A549 (cell line): ENCODE results near the gene PIGS. TPM values are rescaled to one million over a fixed set of nuclear protein-coding genes. Genes with fewer than 3 reads are reported as not detected.
"Not testable (repeated sequence)": the region's sequence is repeated elsewhere in the genome, so short reads cannot be mapped to it uniquely, and the experiment has no call there.

Experiments
- ATAC-seq, 2 experiments: fragments of 200-7000 bp in 1 of 2; fragments of >200 bp in 1 of 2; cut with Nextera tagmentation in 1 of 2; cut with Tn5 transposase in 1 of 2; 3 replicates each; pipeline versions ENCODE4 v1.8.0 to v1.9.1; 2018 to 2020; ENCODE audit warnings: mild to moderate bottlenecking in 1 of 2, moderate library complexity in 1 of 2
- CTCF ChIA-PET: fragments of 300-600 bp; sonication (Branson Sonifier 250); formaldehyde crosslinking; extraction: SDS; loops from one replicate; lab custom pipeline; 2021; ENCODE audit warnings: antibody characterized with exemption, inconsistent platforms; lab: Yijun Ruan, JAX
- POLR2A ChIA-PET: fragments of 350-600 bp; formaldehyde crosslinking; extraction: SDS; loops from one replicate; lab custom pipeline; 2021; ENCODE audit warnings: antibody characterized with exemption, inconsistent platforms; lab: Yijun Ruan, JAX
- DNase-seq, 2 experiments: peaks; one replicate each; pipeline versions ENCODE4 v3.0.0 to v3.0.0-alpha.2; 2011 to 2016; ENCODE audit warnings: low read depth in 1 of 2, low spot score in 1 of 2
- FAIRE-seq: peaks from 2 replicates; lab custom pipeline; 2011; peaks lifted over from hg19 to GRCh38; lab: Jason Lieb, UNC
- H3K27ac ChIP-seq, 2 experiments: fragments of >200 bp; sonication (Bioruptor Twin); formaldehyde crosslinking; 3 replicates each; pipeline ENCODE4 v1.5.1; 2016 to 2017
- H3K4me1 ChIP-seq: fragments of >200 bp; sonication (Bioruptor Twin); formaldehyde crosslinking; 3 replicates; pipeline ENCODE4 v1.6.1; 2016
- H3K4me2 ChIP-seq: fragments of >200 bp; sonication (Bioruptor Twin); formaldehyde crosslinking; 3 replicates; pipeline ENCODE4 v1.6.1; 2016
- H3K4me3 ChIP-seq: fragments of >200 bp; sonication (Bioruptor Twin); formaldehyde crosslinking; 3 replicates; pipeline ENCODE4 v1.5.1; 2016
- H3K9me3 ChIP-seq: fragments of >200 bp; sonication (Bioruptor Twin); formaldehyde crosslinking; 3 replicates; pipeline ENCODE4 v1.6.1; 2016
- BHLHE40 ChIP-seq: IDR thresholded peaks from 2 replicates; pipeline ENCODE4 v1.6.1; 2012; ENCODE audit warnings: low read depth, low read length, inconsistent platforms
- CBX2 ChIP-seq: fragments of 200-600 bp; sonication (generic); IDR thresholded peaks from 2 replicates; pipeline ENCODE4 v1.6.1; 2016; ENCODE audit warnings: low read depth, mild to moderate bottlenecking, borderline replicate concordance
- CEBPB ChIP-seq, 2 experiments: fragments of >200 bp in 1 of 2; sonication (Bioruptor Twin) in 1 of 2; formaldehyde crosslinking in 1 of 2; IDR thresholded peaks; 2 replicates each; pipeline ENCODE4 v1.6.1; 2012 to 2016
- EP300 ChIP-seq, 2 experiments: fragments of >200 bp; sonication (Bioruptor Twin); formaldehyde crosslinking; IDR thresholded peaks; 2 replicates in 1 of 2; 3 replicates in 1 of 2; pipeline ENCODE4 v1.6.1; 2016 to 2017
- FOSL2 ChIP-seq, 2 experiments: fragments of 450-650 bp in 1 of 2; fragments of >200 bp in 1 of 2; sonication (Bioruptor Twin) in 1 of 2; formaldehyde crosslinking; IDR thresholded peaks; 2 replicates each; pipeline versions ENCODE4 v1.5.0 to v1.6.1; 2016 to 2020; ENCODE audit warnings: mild to moderate bottlenecking in 1 of 2, moderate library complexity in 1 of 2
- HOXA7 ChIP-seq: fragments of 250-450 bp; sonication (Bioruptor Pico); IDR thresholded peaks from 2 replicates; pipeline ENCODE4 v1.5.0; 2020; ENCODE audit warnings: mild to moderate bottlenecking, moderate library complexity
- JUNB ChIP-seq: fragments of >200 bp; sonication (Bioruptor Twin); formaldehyde crosslinking; IDR thresholded peaks from 2 replicates; pipeline ENCODE4 v1.6.1; 2016
- KDM1A ChIP-seq: fragments of 200-600 bp; sonication (generic); IDR thresholded peaks from 2 replicates; pipeline ENCODE4 v1.6.1; 2016; ENCODE audit warnings: low read depth, mild to moderate bottlenecking
- KDM5A ChIP-seq: fragments of 200-600 bp; sonication (generic); IDR thresholded peaks from 2 replicates; pipeline ENCODE4 v1.6.1; 2016; ENCODE audit warnings: antibody characterized with exemption, mild to moderate bottlenecking
- MAZ ChIP-seq: fragments of 150-350 bp; IDR thresholded peaks from 2 replicates; pipeline ENCODE4 v1.6.1; 2014; ENCODE audit warnings: antibody characterized with exemption, low read depth, low read length, borderline replicate concordance
- NFE2L2 ChIP-seq: fragments of 150-350 bp; conservative IDR thresholded peaks from 2 replicates; pipeline ENCODE4 v1.6.1; 2014; ENCODE audit warnings: low read length
- RFX5 ChIP-seq: fragments of 450-650 bp; IDR thresholded peaks from 2 replicates; pipeline ENCODE4 v1.7.1; 2014; ENCODE audit warnings: antibody characterized with exemption, mild to moderate bottlenecking, moderate library complexity
- SMC3 ChIP-seq: fragments of >200 bp; sonication (Bioruptor Twin); formaldehyde crosslinking; IDR thresholded peaks from 3 replicates; pipeline ENCODE4 v1.6.1; 2018; ENCODE audit warnings: inconsistent platforms
- ZC3H11A ChIP-seq: fragments of 450-650 bp; IDR thresholded peaks from 2 replicates; pipeline ENCODE4 v1.6.1; 2014; ENCODE audit warnings: antibody characterized with exemption, mild to moderate bottlenecking
- ZFP36 ChIP-seq: fragments of 450-650 bp; IDR thresholded peaks from 2 replicates; pipeline ENCODE4 v1.6.1; 2014; ENCODE audit warnings: borderline replicate concordance; ENCODE audit not compliant: partially characterized antibody
- ZNF302 ChIP-seq: fragments of 250-450 bp; sonication (Bioruptor Pico); IDR thresholded peaks from 2 replicates; pipeline ENCODE4 v1.9.0; 2021; ENCODE audit warnings: inconsistent platforms, mild to moderate bottlenecking, moderate library complexity
- WGBS: methylation state at CpG from one replicate; pipeline ENCODE4 v1.1.6; 2017; ENCODE audit errors: missing lambda C conversion rate; 5-methylcytosine and 5-hydroxymethylcytosine counted together
- polyA plus RNA-seq, 4 experiments: library from polyadenylated mRNA; depleted of rRNA in 3 of 4; stranded (reverse); fragments of >200 nt; fragmentation: RNase III in 1 of 4; extraction: RNeasy Plus Mini Kit Qiagen cat#74134 plus additional on column Dnase treatment in 1 of 4; gene quantifications; 2 replicates in 3 of 4; 3 replicates in 1 of 4; pipeline ENCODE4 v1.2.3, GENCODE V29; 2011 to 2017
- TF ChIP-seq, protein P1 (sequence below): fragments of >200 bp; sonication (Bioruptor Twin); formaldehyde crosslinking; IDR thresholded peaks from 2 replicates; pipeline ENCODE4 v1.6.1; 2016
- TF ChIP-seq, protein P2 (sequence below): fragments of 250-450 bp; sonication (Bioruptor Pico); IDR thresholded peaks from 2 replicates; pipeline ENCODE4 v1.5.0; 2020; ENCODE audit warnings: low read depth, mild to moderate bottlenecking, moderate library complexity
- TF ChIP-seq, protein P3 (sequence below): IDR thresholded peaks from 2 replicates; pipeline ENCODE4 v1.6.1; 2012
- TF ChIP-seq, protein P4 (sequence below): fragments of 150-350 bp; IDR thresholded peaks from 2 replicates; pipeline ENCODE4 v1.6.1; 2014; ENCODE audit warnings: low read depth, mild to moderate bottlenecking, low read length

PIGS gene
- polyA plus RNA-seq, 2 of the 4 experiments (the other 2 are of a cell fraction), result 50.0 to 53.2 TPM

DNA sequence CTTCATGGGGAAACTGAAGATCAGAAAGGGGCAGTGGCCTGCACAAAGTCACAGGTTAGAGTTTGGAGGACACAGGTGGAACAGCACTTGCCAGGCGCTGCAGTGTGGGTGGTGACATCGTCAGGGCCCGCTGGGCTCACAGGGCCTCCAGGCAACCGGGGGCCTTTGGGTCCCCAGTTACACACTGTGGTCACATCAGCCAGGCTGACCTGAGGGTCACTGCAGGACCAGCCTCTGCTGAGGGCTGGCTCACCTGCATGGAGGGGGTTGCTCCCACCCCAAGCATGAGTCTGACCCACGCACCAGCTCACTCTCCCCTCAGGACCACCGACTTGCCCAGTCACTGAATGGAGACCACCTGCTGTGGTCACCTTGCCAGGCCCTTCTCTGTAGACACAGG is 48.1 kb downstream of the PIGS start:
- H3K4me1 ChIP-seq, result peaks cover 26% of the 10 kb centered on the region
- POLR2A ChIA-PET, result no interaction called here
- no peak for DNase-seq
- TF ChIP-seq EP300 (IDR thresholded peaks at IDR 0.05), result no peak
- TF ChIP-seq SMC3, result no peak
- no peak for TF ChIP-seq BHLHE40
- TF ChIP-seq ZNF302 (CRISPR knock-in tag), result no peak
- TF ChIP-seq, protein P1, sequence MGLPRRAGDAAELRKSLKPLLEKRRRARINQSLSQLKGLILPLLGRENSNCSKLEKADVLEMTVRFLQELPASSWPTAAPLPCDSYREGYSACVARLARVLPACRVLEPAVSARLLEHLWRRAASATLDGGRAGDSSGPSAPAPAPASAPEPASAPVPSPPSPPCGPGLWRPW, result no peak
- TF ChIP-seq RFX5, result no peak
- TF ChIP-seq HOXA7 (CRISPR knock-in tag), result no peak
- no peak for TF ChIP-seq MAZ
- TF ChIP-seq JUNB, result no peak
- H3K27ac ChIP-seq, result no peak overlapping the region
- no peak for FAIRE-seq
- H3K4me2 ChIP-seq, result no peak overlapping the region
- no peak overlapping the region for H3K4me3 ChIP-seq
- no peaks in the 10 kb centered on the region for H3K9me3 ChIP-seq
- CTCF ChIA-PET, result interaction anchor here (0.6 kb wide), 1 partner anchor 28 kb away, joined by 3 read pairs; no protein-coding TSS in a partner anchor
- no peak for ATAC-seq
- WGBS, result 64% methylated on average over 6 of the region's 6 CpGs

DNA sequence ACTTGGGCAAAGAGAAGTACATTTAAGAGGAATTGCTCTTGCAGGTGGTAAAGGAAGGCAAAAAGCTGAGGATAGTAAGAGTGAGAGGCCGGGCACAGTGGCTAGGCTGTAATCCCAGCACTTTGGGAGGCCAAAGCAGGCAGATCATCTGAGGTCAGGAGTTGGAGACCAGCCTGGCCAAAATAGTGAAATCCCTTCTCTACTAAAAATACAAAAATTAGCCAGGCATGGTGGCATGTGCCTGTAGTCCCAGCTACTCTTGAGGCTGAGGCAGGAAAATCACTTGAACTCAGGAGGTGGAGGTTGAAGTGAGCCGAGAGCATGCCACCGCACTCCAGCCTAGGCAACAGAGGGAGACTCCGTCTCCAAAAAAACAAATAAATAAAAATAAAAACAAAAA is 49.0 kb downstream of the PIGS start:
- H3K4me3 ChIP-seq, ATAC-seq, FAIRE-seq, H3K4me2 ChIP-seq, POLR2A ChIA-PET, H3K9me3 ChIP-seq, H3K27ac ChIP-seq, DNase-seq: not testable (repeated sequence)
- H3K4me1 ChIP-seq, result peaks cover 20% of the 10 kb centered on the region
- CTCF ChIA-PET, result interaction anchor here (1.3 to 3.2 kb wide), 2 partner anchors 18 to 25 kb away, joined by 3 to 11 read pairs; no protein-coding TSS in a partner anchor
- WGBS, result 80% methylated on average over 4 of the region's 4 CpGs

DNA sequence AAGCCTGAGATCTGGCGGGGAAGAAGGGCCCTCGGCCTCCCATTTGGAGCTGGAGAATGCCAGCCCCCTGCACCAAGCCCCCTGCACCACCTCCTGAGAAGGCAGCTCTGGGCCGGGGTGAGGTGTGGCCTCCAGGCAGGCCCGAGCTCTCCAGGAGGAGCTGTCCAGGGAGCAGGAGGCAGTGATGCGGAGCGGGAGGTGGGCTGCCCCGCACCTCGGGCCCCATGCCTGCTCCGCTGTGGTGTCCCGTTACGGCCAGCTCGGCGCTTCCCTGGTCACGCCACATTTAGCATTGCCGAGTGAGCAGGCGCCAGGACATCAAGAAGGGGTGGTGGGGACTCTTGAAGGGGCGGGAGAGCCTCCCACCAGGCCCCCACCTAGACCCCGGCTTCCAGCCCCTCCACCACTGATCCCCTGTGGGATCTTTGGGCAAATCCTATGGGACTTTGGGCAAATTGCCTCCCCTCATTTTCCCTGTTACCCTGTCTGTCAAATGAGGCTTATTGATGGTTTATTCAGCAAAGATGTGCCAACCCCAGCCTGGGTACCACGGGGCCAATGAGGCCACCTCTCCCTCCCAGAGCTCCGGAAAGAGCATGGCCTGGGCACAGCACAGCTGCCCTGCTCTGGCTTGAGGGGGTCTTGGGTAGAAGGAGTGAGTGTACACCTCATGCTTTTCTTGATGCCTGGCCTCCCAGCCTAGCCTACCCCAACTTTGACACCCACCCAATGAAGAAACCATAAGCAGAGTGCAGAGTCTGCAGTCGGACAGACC is 49.8 kb downstream of the PIGS start:
- Histone ChIP-seq H3K4me1 (peaks cover 20% of the 10 kb centered on the region), H3K27ac (no peak overlapping the region), H3K9me3 (no peaks in the 10 kb centered on the region; the same call in 2 of the 3 replicates), H3K4me2 (no peak overlapping the region), H3K4me3 (no peak overlapping the region)
- no peak for DNase-seq
- no peak for FAIRE-seq
- TF ChIP-seq NFE2L2 (no peak), KDM5A (no peak), CBX2 (no peak), ZFP36 (no peak), FOSL2 (IDR thresholded peaks at IDR 0.05) (no peak), FOSL2 (CRISPR knock-in tag; IDR thresholded peaks at IDR 0.05) (no peak), ZC3H11A (no peak), BHLHE40 (no peak), KDM1A (no peak), RFX5 (no peak), CEBPB (IDR thresholded peaks at IDR 0.05) (no peak)
- TF ChIP-seq, protein P2, sequence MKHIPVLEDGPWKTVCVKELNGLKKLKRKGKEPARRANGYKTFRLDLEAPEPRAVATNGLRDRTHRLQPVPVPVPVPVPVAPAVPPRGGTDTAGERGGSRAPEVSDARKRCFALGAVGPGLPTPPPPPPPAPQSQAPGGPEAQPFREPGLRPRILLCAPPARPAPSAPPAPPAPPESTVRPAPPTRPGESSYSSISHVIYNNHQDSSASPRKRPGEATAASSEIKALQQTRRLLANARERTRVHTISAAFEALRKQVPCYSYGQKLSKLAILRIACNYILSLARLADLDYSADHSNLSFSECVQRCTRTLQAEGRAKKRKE, result no peak
- TF ChIP-seq, protein P3, sequence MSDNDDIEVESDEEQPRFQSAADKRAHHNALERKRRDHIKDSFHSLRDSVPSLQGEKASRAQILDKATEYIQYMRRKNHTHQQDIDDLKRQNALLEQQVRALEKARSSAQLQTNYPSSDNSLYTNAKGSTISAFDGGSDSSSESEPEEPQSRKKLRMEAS, result no peak
- TF ChIP-seq, protein P4, sequence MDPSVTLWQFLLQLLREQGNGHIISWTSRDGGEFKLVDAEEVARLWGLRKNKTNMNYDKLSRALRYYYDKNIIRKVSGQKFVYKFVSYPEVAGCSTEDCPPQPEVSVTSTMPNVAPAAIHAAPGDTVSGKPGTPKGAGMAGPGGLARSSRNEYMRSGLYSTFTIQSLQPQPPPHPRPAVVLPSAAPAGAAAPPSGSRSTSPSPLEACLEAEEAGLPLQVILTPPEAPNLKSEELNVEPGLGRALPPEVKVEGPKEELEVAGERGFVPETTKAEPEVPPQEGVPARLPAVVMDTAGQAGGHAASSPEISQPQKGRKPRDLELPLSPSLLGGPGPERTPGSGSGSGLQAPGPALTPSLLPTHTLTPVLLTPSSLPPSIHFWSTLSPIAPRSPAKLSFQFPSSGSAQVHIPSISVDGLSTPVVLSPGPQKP, result no peak
- POLR2A ChIA-PET, result no interaction called here
- 73% methylated on average over 21 of the region's 21 CpGs for WGBS
- ATAC-seq, result no peak
- CTCF ChIA-PET, result interaction anchor here (0.7 to 3.2 kb wide), 11 partner anchors 11 to 140 kb away, joined by 3 to 11 read pairs (median 3); partner anchors contain the start of genes SDF2 and SUPT6H
